Central memory CD8-positive, alpha-beta T cell (primary cell): ENCODE measurements around the gene TENT5A.
A peak's percentile ranks its signal among the peaks of the same experiment; 100 is the strongest.

Experiments
- ATAC-seq: fragments of 150-1000 bp; cut with Tn5 transposase; replicated peaks from 2 replicates; pipeline ENCODE4 v1.10.0; 2022; ENCODE audit warnings: mild to moderate bottlenecking, moderate FRiP score, moderate number of reproducible peaks; ENCODE audit not compliant: poor library complexity, severe bottlenecking; ENCODE audit errors: extremely low read depth
- DNase-seq, 2 donors: peaks; one replicate each; pipeline ENCODE4 v3.0.0; 2021; ENCODE audit warnings: low spot score in 2 of 2
- H3K27ac Mint-ChIP-seq: one replicate; pipeline ENCODE4 v1.8.0; 2022; ENCODE audit warnings: low read depth, mild to moderate bottlenecking, moderate library complexity, mixed read lengths
- H3K27me3 Mint-ChIP-seq: one replicate; pipeline ENCODE4 v1.8.0; 2022; ENCODE audit warnings: mixed read lengths
- H3K36me3 Mint-ChIP-seq: one replicate; pipeline ENCODE4 v1.8.0; 2022; ENCODE audit warnings: mild to moderate bottlenecking, moderate library complexity, mixed read lengths; ENCODE audit not compliant: insufficient read depth
- H3K4me1 Mint-ChIP-seq: one replicate; pipeline ENCODE4 v1.8.0; 2022; ENCODE audit warnings: mixed read lengths
- H3K4me3 Mint-ChIP-seq: one replicate; pipeline ENCODE4 v1.8.0; 2022; ENCODE audit warnings: mild to moderate bottlenecking, moderate library complexity, mixed read lengths
- H3K9me3 Mint-ChIP-seq: one replicate; pipeline ENCODE4 v1.8.0; 2022; ENCODE audit warnings: mixed read lengths

Gene TENT5A

GRCh38 chr6:81754906-81755305 is 2.4 kb upstream of the TENT5A start:
- Mint-ChIP-seq H3K4me3 (no peak overlapping the region), H3K4me1 (peaks cover 23% of the 10 kb centered on the region), H3K27me3 (peaks cover 6% of the 10 kb centered on the region), H3K27ac (no peak overlapping the region), H3K36me3 (peaks cover 9% of the 10 kb centered on the region), H3K9me3 (no peaks in the 10 kb centered on the region)
- no peak for ATAC-seq
- DNase-seq, result no peak

GRCh38 chr6:81753711-81754577 is 1.5 kb upstream of the TENT5A start:
- Mint-ChIP-seq H3K4me1 (peaks cover 27% of the 10 kb centered on the region), H3K36me3 (peaks cover 11% of the 10 kb centered on the region), H3K27ac (peak overlapping the region; percentile 72), H3K4me3 (peak overlapping the region; percentile 92), H3K9me3 (no peaks in the 10 kb centered on the region), H3K27me3 (peaks cover 6% of the 10 kb centered on the region)
- peak; percentile 57 for ATAC-seq
- DNase-seq, result peak; percentile 74

DNA sequence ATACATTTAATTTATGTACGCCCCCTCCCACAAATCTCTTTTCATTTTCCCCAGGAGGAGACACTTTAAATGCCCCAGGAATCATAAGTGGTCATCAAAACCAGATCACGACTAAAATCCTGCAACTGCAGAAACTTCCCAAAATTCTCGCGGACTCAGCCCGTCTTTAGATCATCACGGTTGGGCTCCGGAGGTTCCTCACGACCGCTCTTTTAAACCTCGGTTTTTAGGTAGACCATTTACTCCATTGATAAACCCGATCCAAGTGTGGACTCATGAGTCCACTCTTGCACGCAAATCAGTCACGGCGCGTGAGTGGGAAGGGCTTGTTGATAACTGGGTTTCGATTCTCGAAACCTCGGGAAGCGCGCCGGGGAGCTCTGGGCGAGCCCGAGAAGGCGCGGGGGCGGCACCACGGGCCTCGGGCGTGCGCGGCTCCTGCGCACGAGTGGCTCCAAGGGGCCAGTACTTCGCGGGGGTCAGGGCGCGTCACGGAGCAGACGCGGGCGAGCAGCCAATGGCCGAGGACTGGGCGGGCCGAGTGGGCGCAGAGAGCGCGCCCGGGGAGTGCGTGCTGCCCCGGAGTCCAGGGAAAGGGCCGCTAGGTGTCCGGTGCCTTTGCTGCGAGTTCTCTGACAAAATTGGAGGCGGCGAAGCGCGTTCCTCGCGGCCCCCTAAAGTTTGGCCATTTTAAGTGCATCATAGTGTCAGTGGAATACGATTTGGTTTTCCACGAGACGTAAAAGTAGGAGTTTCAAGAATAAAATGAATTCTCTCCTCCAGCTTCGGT is 635 bp upstream of the TENT5A start:
- DNase-seq, result peak; percentile 39 to 41
- H3K27ac Mint-ChIP-seq, result peak overlapping the region; percentile 90
- peaks cover 6% of the 10 kb centered on the region for H3K27me3 Mint-ChIP-seq
- peaks cover 27% of the 10 kb centered on the region for H3K4me1 Mint-ChIP-seq
- peaks cover 11% of the 10 kb centered on the region for H3K36me3 Mint-ChIP-seq
- peak; percentile 60 for ATAC-seq
- no peaks in the 10 kb centered on the region for H3K9me3 Mint-ChIP-seq
- peak overlapping the region; percentile 92 for H3K4me3 Mint-ChIP-seq

- peaks cover 13% of the 10 kb centered on the region for H3K36me3 Mint-ChIP-seq
- H3K27me3 Mint-ChIP-seq, result peaks cover 6% of the 10 kb centered on the region
- DNase-seq (peak in 1 of 2 donors; percentile 14), ATAC-seq (no peak)
- peaks cover 27% of the 10 kb centered on the region for H3K4me1 Mint-ChIP-seq
- peak overlapping the region; percentile 90 for H3K27ac Mint-ChIP-seq
- no peaks in the 10 kb centered on the region for H3K9me3 Mint-ChIP-seq
- H3K4me3 Mint-ChIP-seq, result peak overlapping the region; percentile 92
These were observed 945 bp downstream of the TENT5A start for GRCh38 chr6:81751388-81752083.

- H3K36me3 Mint-ChIP-seq, result peaks cover 13% of the 10 kb centered on the region
- H3K4me1 Mint-ChIP-seq, result peaks cover 27% of the 10 kb centered on the region
- H3K4me3 Mint-ChIP-seq, result peak overlapping the region; percentile 92
- H3K27me3 Mint-ChIP-seq, result peaks cover 6% of the 10 kb centered on the region
- DNase-seq (no peak), ATAC-seq (no peak)
- H3K27ac Mint-ChIP-seq, result no peak overlapping the region
- H3K9me3 Mint-ChIP-seq, result no peaks in the 10 kb centered on the region
These were observed 1.6 kb downstream of the TENT5A start for GRCh38 chr6:81750681-81751387.

DNA sequence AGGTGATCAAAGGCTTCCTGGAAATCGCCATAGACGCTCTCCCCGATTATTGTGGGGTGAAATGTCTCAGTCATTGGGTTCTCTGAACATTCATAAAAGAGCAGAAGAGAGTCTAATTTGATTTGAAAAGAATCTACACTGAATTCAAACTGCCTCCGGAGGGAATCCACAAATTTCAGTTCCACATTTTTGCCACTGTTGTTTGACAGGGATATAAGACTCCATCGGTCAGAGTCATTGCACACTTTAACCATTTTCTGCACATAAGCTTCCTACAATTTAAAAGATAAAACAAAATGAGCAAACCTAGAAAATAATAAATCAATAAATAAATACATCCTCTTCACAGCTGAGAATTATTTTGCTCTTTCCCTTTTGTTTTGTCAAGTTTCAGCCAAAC is 2.3 kb downstream of the TENT5A start:
- no peaks in the 10 kb centered on the region for H3K9me3 Mint-ChIP-seq
- peaks cover 13% of the 10 kb centered on the region for H3K36me3 Mint-ChIP-seq
- H3K27ac Mint-ChIP-seq, result no peak overlapping the region
- ATAC-seq (no peak), DNase-seq (no peak)
- peaks cover 27% of the 10 kb centered on the region for H3K4me1 Mint-ChIP-seq
- H3K27me3 Mint-ChIP-seq, result peaks cover 6% of the 10 kb centered on the region
- peak overlapping the region; percentile 92 for H3K4me3 Mint-ChIP-seq

DNA sequence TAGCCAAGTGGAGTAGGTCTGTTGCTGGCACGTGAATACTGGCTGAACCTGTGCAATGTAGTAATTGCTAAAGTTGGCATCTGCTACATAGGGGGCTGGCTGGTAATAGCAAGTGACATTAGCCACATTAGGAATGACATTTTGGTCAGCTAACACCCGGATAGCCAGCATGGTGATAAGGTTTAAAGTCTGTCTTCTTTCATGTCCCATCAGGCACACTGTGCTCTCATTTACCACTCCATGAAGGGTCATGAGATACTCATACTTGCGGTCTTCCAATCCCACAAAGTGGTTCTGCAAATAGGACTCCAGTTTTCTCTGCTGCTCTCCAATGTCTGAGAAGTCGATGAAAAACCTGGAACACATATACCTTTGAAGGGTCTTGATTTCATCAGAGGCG is 2.8 kb downstream of the TENT5A start:
- ATAC-seq (no peak), DNase-seq (no peak)
- Mint-ChIP-seq H3K36me3 (peaks cover 13% of the 10 kb centered on the region), H3K9me3 (no peaks in the 10 kb centered on the region), H3K27me3 (peaks cover 6% of the 10 kb centered on the region), H3K4me3 (no peak overlapping the region), H3K27ac (no peak overlapping the region), H3K4me1 (peaks cover 27% of the 10 kb centered on the region)

GRCh38 chr6:81748994-81749393 is 3.5 kb downstream of the TENT5A start:
- Mint-ChIP-seq H3K4me1 (peaks cover 27% of the 10 kb centered on the region), H3K4me3 (no peak overlapping the region), H3K36me3 (peaks cover 13% of the 10 kb centered on the region), H3K27ac (no peak overlapping the region), H3K9me3 (no peaks in the 10 kb centered on the region), H3K27me3 (peaks cover 1% of the 10 kb centered on the region)
- no peak for ATAC-seq
- DNase-seq, result no peak

GRCh38 chr6:81747327-81747726 is 5.2 kb downstream of the TENT5A start:
- peaks cover 20% of the 10 kb centered on the region for H3K4me1 Mint-ChIP-seq

DNA sequence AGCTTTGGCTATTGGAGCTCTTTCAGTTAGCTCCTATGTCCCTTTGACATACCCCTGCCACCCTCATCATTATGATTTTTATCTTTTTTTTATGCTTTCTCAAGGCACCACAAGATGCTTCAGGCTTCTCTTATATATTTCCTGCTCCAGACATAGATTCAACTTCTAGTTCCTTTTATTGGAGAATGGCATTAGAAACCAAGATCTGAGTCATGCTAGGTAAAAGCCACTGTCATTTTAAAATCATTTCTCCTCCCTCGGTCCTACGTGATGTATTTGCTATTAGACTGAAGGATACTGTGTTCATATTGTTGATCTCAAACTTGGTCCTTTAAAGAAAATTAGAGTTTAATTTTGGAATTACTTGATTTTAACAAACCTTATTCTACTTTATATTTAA is 8.3 kb downstream of the TENT5A start:
- Mint-ChIP-seq H3K9me3 (no peaks in the 10 kb centered on the region), H3K27ac (no peak overlapping the region), H3K4me3 (no peak overlapping the region), H3K36me3 (peaks cover 2% of the 10 kb centered on the region), H3K27me3 (no peaks in the 10 kb centered on the region), H3K4me1 (no peaks in the 10 kb centered on the region)
- DNase-seq, result no peak
- ATAC-seq, result no peak

More at GRCh38 chr6:81747327-81747726, 5.2 kb downstream of the TENT5A start:
- DNase-seq (no peak), ATAC-seq (no peak)
- no peaks in the 10 kb centered on the region for H3K9me3 Mint-ChIP-seq
- H3K27ac Mint-ChIP-seq, result no peak overlapping the region
- H3K4me3 Mint-ChIP-seq, result no peak overlapping the region
- peaks cover 8% of the 10 kb centered on the region for H3K36me3 Mint-ChIP-seq
- no peaks in the 10 kb centered on the region for H3K27me3 Mint-ChIP-seq

DNA sequence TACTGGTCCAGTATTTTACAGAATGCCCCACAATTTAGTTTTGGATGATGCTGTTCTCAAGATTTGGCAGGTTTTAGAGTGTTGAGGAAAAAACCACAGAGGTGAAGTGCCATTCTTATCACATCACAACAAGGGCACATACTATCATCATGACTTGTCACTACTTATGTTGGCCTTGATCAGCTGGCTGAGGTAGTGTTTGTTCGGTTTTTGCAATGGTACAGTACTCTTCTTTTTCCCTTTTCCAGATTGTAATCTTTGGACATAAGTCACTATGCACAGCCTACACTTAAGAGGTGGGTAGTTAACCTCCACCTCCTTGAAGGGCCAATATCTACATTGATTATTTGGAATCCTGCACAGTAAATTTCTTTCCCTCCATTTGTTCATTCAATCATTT is 8.8 kb downstream of the TENT5A start:
- ATAC-seq (no peak), DNase-seq (no peak)
- Mint-ChIP-seq H3K4me1 (no peaks in the 10 kb centered on the region), H3K27me3 (no peaks in the 10 kb centered on the region), H3K36me3 (peaks cover 2% of the 10 kb centered on the region), H3K9me3 (no peaks in the 10 kb centered on the region), H3K4me3 (no peak overlapping the region), H3K27ac (no peak overlapping the region)

GRCh38 chr6:81741689-81742088 is 10.8 kb downstream of the TENT5A start:
- Mint-ChIP-seq H3K27ac (no peak overlapping the region), H3K4me1 (no peaks in the 10 kb centered on the region), H3K36me3 (no peaks in the 10 kb centered on the region), H3K4me3 (no peak overlapping the region), H3K9me3 (no peaks in the 10 kb centered on the region), H3K27me3 (no peaks in the 10 kb centered on the region)
- DNase-seq, result no peak
- no peak for ATAC-seq
